H1 (cell line): Measurements from ENCODE around the gene FMN2. TPM values are rescaled to one million over a fixed set of nuclear protein-coding genes. Genes with fewer than 3 reads are reported as not detected.

Source experiments
- CTCF ChIA-PET: fragments of 300-600 bp; sonication (Branson Sonifier 250); formaldehyde crosslinking; loops from one replicate; lab custom pipeline; 2021; ENCODE audit not compliant: partially characterized antibody; lab: Charles Lee
- POLR2A ChIA-PET: fragments of 300-600 bp; sonication (Branson Sonifier 250); formaldehyde crosslinking; loops from one replicate; lab custom pipeline; 2021; ENCODE audit warnings: inconsistent platforms; ENCODE audit not compliant: partially characterized antibody; lab: Charles Lee
- DNase-seq, 2 experiments: peaks; one replicate each; pipeline versions ENCODE4 v3.0.0 to v3.0.0-alpha.2; 2010 to 2022; ENCODE audit warnings: low spot score in 2 of 2, low read depth in 1 of 2, mixed read lengths in 1 of 2
- FAIRE-seq: peaks from 2 replicates; lab custom pipeline; 2011; peaks lifted over from hg19 to GRCh38; lab: Jason Lieb, UNC
- H2AFZ ChIP-seq: 2 replicates; pipeline ENCODE4 v1.8.1; 2012; ENCODE audit warnings: low read length, inconsistent platforms
- H2AK5ac ChIP-seq: 2 replicates; pipeline ENCODE4 v1.6.1; 2013; ENCODE audit warnings: low read depth, low read length
- H2BK120ac ChIP-seq: replicated peaks from 2 replicates; pipeline ENCODE3; 2013; ENCODE audit warnings: low read depth, low read length, inconsistent platforms
- H2BK12ac ChIP-seq: 2 replicates; pipeline ENCODE4 v1.6.1; 2013; ENCODE audit warnings: low read depth, low read length
- H2BK15ac ChIP-seq: 2 replicates; pipeline ENCODE4 v1.6.1; 2013; ENCODE audit warnings: low read length
- H2BK20ac ChIP-seq: 2 replicates; pipeline ENCODE4 v1.6.1; 2013; ENCODE audit warnings: low read length
- H2BK5ac ChIP-seq: 2 replicates; pipeline ENCODE4 v1.6.1; 2013; ENCODE audit warnings: low read depth, low read length
- H3K14ac ChIP-seq: 2 replicates; pipeline ENCODE4 v1.6.1; 2013; ENCODE audit warnings: inconsistent platforms; ENCODE audit not compliant: insufficient read length
- H3K18ac ChIP-seq: 2 replicates; pipeline ENCODE4 v1.6.1; 2013; ENCODE audit warnings: low read length; ENCODE audit errors: extremely low read depth
- H3K23ac ChIP-seq: 2 replicates; pipeline ENCODE4 v1.6.1; 2013; ENCODE audit warnings: inconsistent platforms; ENCODE audit not compliant: insufficient read length
- H3K23me2 ChIP-seq: 2 replicates; pipeline ENCODE4 v1.6.1; 2013; ENCODE audit warnings: low read depth, low read length
- H3K27ac ChIP-seq: 2 replicates; pipeline ENCODE4 v1.6.1; 2011; ENCODE audit warnings: low read depth, low read length, inconsistent platforms
- H3K27me3 ChIP-seq, 4 experiments: replicated peaks in 1 of 4; 1 replicate in 1 of 4; 2 replicates in 3 of 4; pipeline versions ENCODE4 v1.6.1 to v1.8.1; 2011 to 2013; ENCODE audit warnings: low read length in 3 of 4, mild to moderate bottlenecking in 3 of 4, inconsistent platforms in 2 of 4, mixed read lengths in 2 of 4, moderate library complexity in 1 of 4; ENCODE audit not compliant: control insufficient read depth in 3 of 4, insufficient read depth in 3 of 4; ENCODE audit errors: extremely low read depth in 1 of 4
- H3K36me3 ChIP-seq, 4 experiments: 2 replicates each; pipeline versions ENCODE4 v1.6.1 to v1.8.1; 2011 to 2013; ENCODE audit warnings: mild to moderate bottlenecking in 4 of 4, low read length in 3 of 4, moderate library complexity in 2 of 4, control low read depth in 1 of 4, inconsistent platforms in 1 of 4; ENCODE audit not compliant: insufficient read depth in 4 of 4, control insufficient read depth in 2 of 4
- H3K4ac ChIP-seq: replicated peaks from 2 replicates; pipeline ENCODE3; 2013; ENCODE audit warnings: low read length, low read depth, mixed read lengths, inconsistent platforms; ENCODE audit not compliant: insufficient read length
- H3K4me1 ChIP-seq, 4 experiments: replicated peaks in 1 of 4; 1 replicate in 1 of 4; 2 replicates in 3 of 4; pipeline versions ENCODE4 v1.6.1 to v1.8.1; 2011 to 2013; ENCODE audit warnings: low read length in 3 of 4, inconsistent platforms in 2 of 4, mixed read lengths in 1 of 4; ENCODE audit not compliant: insufficient read depth in 4 of 4, control insufficient read depth in 3 of 4
- H3K4me2 ChIP-seq, 2 experiments: 2 replicates each; pipeline versions ENCODE4 v1.6.1 to v1.8.1; 2011 to 2013; ENCODE audit warnings: low read depth in 2 of 2, low read length in 2 of 2, control low read depth in 1 of 2, inconsistent platforms in 1 of 2, mild to moderate bottlenecking in 1 of 2; ENCODE audit not compliant: insufficient read depth in 1 of 2
- H3K4me3 ChIP-seq, 4 experiments: fragments of 200-600, 300-600 bp in 1 of 4; sonication (generic), shearing (Covaris generic), sonication (Bioruptor Twin) in 1 of 4; 2 replicates each; pipeline versions ENCODE4 v1.5.1 to v1.8.1; 2011 to 2016; ENCODE audit warnings: low read length in 4 of 4, low read depth in 3 of 4, control low read depth in 2 of 4, inconsistent platforms in 2 of 4, mild to moderate bottlenecking in 2 of 4, mixed read lengths in 1 of 4, moderate library complexity in 1 of 4; ENCODE audit not compliant: insufficient read depth in 2 of 4; ENCODE audit errors: extremely low read depth in 1 of 4
- H3K56ac ChIP-seq: replicated peaks from 2 replicates; pipeline ENCODE3; 2013; ENCODE audit warnings: low read depth, mild to moderate bottlenecking, mixed read lengths, low read length, inconsistent platforms; ENCODE audit not compliant: insufficient read length
- H3K79me1 ChIP-seq: 2 replicates; pipeline ENCODE4 v1.6.1; 2013; ENCODE audit warnings: low read depth, low read length, control low read depth
- H3K79me2 ChIP-seq, 2 experiments: 2 replicates each; pipeline versions ENCODE4 v1.6.1 to v1.8.1; 2012 to 2013; ENCODE audit warnings: low read length in 2 of 2, mild to moderate bottlenecking in 2 of 2, inconsistent platforms in 1 of 2; ENCODE audit not compliant: insufficient read depth in 2 of 2, control insufficient read depth in 1 of 2
- H3K9ac ChIP-seq, 4 experiments: replicated peaks in 1 of 4; 1 replicate in 1 of 4; 2 replicates in 3 of 4; pipeline versions ENCODE4 v1.6.1 to v1.8.1; 2011 to 2013; ENCODE audit warnings: low read depth in 3 of 4, low read length in 3 of 4, control low read depth in 2 of 4, mild to moderate bottlenecking in 2 of 4, moderate library complexity in 2 of 4, inconsistent platforms in 1 of 4; ENCODE audit errors: extremely low read depth in 1 of 4
- H3K9me3 ChIP-seq, 2 experiments: 2 replicates each; pipeline versions ENCODE4 v1.6.1 to v1.8.1; 2012 to 2013; ENCODE audit warnings: mild to moderate bottlenecking in 2 of 2, moderate library complexity in 2 of 2, control low read depth in 1 of 2, inconsistent platforms in 1 of 2, low read depth in 1 of 2, low read length in 1 of 2, mixed read lengths in 1 of 2; ENCODE audit not compliant: insufficient read depth in 2 of 2
- H4K20me1 ChIP-seq, 2 experiments: replicated peaks in 1 of 2; 2 replicates each; pipeline versions ENCODE3 to v1.8.1; 2011 to 2013; ENCODE audit warnings: inconsistent platforms in 2 of 2, low read length in 2 of 2, mild to moderate bottlenecking in 1 of 2; ENCODE audit not compliant: insufficient read depth in 2 of 2, control insufficient read depth in 1 of 2
- H4K5ac ChIP-seq: 2 replicates; pipeline ENCODE4 v1.6.1; 2013; ENCODE audit warnings: low read length, low read depth, mixed read lengths, inconsistent platforms; ENCODE audit not compliant: insufficient read length
- H4K8ac ChIP-seq: 2 replicates; pipeline ENCODE4 v1.8.0; 2013; ENCODE audit warnings: mild to moderate bottlenecking, moderate library complexity, low read length, inconsistent platforms; ENCODE audit not compliant: insufficient read depth; ENCODE audit errors: extremely low read depth
- H4K91ac ChIP-seq: replicated peaks from 2 replicates; pipeline ENCODE3; 2013; ENCODE audit warnings: low read length, mixed read lengths, inconsistent platforms; ENCODE audit not compliant: insufficient read length
- BACH1 ChIP-seq: IDR thresholded peaks from 2 replicates; pipeline ENCODE4 v1.6.1; 2012; ENCODE audit warnings: low read length, improper control_type of control experiment
- BRCA1 ChIP-seq: IDR thresholded peaks from 2 replicates; pipeline ENCODE4 v1.6.1; 2012; ENCODE audit warnings: low read depth, low read length, improper control_type of control experiment
- CBX5 ChIP-seq: fragments of 300-800, 300-1000 bp; sonication (generic); IDR thresholded peaks from 2 replicates; pipeline ENCODE4 v1.7.1; 2016; ENCODE audit warnings: antibody characterized with exemption, low read length, low read depth
- GTF2F1 ChIP-seq: IDR thresholded peaks from 2 replicates; pipeline ENCODE4 v1.6.1; 2012; ENCODE audit warnings: low read depth, low read length, improper control_type of control experiment, borderline replicate concordance
- KDM1A ChIP-seq: fragments of 200-600, 300-600 bp; sonication (generic); IDR thresholded peaks from 2 replicates; pipeline ENCODE4 v1.7.1; 2016; ENCODE audit warnings: mild to moderate bottlenecking, low read length, borderline replicate concordance
- NANOG ChIP-seq: IDR thresholded peaks from 2 replicates; pipeline ENCODE4 v1.6.1; 2011; ENCODE audit warnings: low read length, low read depth, mild to moderate bottlenecking, inconsistent platforms; ENCODE audit not compliant: insufficient read depth, poor library complexity, severe bottlenecking
- PHF8 ChIP-seq: fragments of 200-600 bp; sonication (generic); conservative IDR thresholded peaks from 2 replicates; pipeline ENCODE4 v1.7.1; 2012; ENCODE audit warnings: low read depth, mild to moderate bottlenecking, inconsistent platforms, low read length, moderate library complexity
- POLR2AphosphoS5 ChIP-seq: IDR thresholded peaks from 2 replicates; pipeline ENCODE4 v1.6.1; 2011; ENCODE audit warnings: low read depth, low read length
- POU5F1 ChIP-seq: IDR thresholded peaks from 2 replicates; pipeline ENCODE4 v1.6.1; 2011; ENCODE audit warnings: low read depth, mild to moderate bottlenecking, low read length, moderate library complexity
- RFX5 ChIP-seq: IDR thresholded peaks from 2 replicates; pipeline ENCODE4 v1.6.1; 2011; ENCODE audit warnings: low read depth, low read length, improper control_type of control experiment, borderline replicate concordance
- RNF2 ChIP-seq: fragments of 200-900, 300-1000 bp; sonication (generic); IDR thresholded peaks from 2 replicates; pipeline ENCODE4 v1.7.1; 2016; ENCODE audit warnings: borderline replicate concordance, low read depth, mild to moderate bottlenecking, antibody characterized with exemption, low read length; ENCODE audit not compliant: poor library complexity, severe bottlenecking; ENCODE audit errors: missing control alignments
- RXRA ChIP-seq: IDR thresholded peaks from 2 replicates; pipeline ENCODE4 v1.6.1; 2011; ENCODE audit warnings: low read depth, mild to moderate bottlenecking, low read length, moderate library complexity; ENCODE audit not compliant: insufficient read depth
- TAF1 ChIP-seq: IDR thresholded peaks from 2 replicates; pipeline ENCODE4 v1.6.1; 2011; ENCODE audit warnings: mild to moderate bottlenecking, low read depth, low read length
- TCF12 ChIP-seq: IDR thresholded peaks from 2 replicates; pipeline ENCODE4 v1.6.1; 2011; ENCODE audit warnings: low read depth, mild to moderate bottlenecking, low read length
- WGBS, 2 experiments: shearing (Covaris generic) in 1 of 2; methylation state at CpG; one replicate each; pipeline versions ENCODE4 v1.1.6 to v1.1.7; 2013 to 2015; ENCODE audit warnings: low lambda C conversion rate in 2 of 2, mixed read lengths in 2 of 2, inconsistent platforms in 1 of 2, low coverage in 1 of 2, missing lambda C conversion rate in 1 of 2; ENCODE audit not compliant: insufficient replicate concordance in 2 of 2, insufficient coverage in 1 of 2, insufficient read length in 1 of 2; ENCODE audit errors: extremely low coverage in 1 of 2, missing lambda C conversion rate in 1 of 2; 5-methylcytosine and 5-hydroxymethylcytosine counted together
- polyA plus RNA-seq, 7 experiments: library from polyadenylated mRNA; depleted of rRNA in 3 of 7; stranded (reverse) in 5 of 7; unstranded in 2 of 7; fragments of >200 nt in 5 of 7; fragments of 200-250 nt in 2 of 7; gene quantifications; 1 replicate in 5 of 7; 2 replicates in 1 of 7; 4 replicates in 1 of 7; pipeline versions ENCODE4 v1.2.1 to v1.2.3, GENCODE V29; 2011 to 2013; ENCODE audit warnings: missing spikeins in 2 of 7, mixed read lengths in 2 of 7
- total RNA-seq: library from RNA; stranded (reverse); fragmentation: NEBNext Ultra II Directional; extraction: Animal tissue kit (Norgen Biotek cat#: 25700); gene quantifications from 2 replicates; pipeline ENCODE4 v1.2.1, GENCODE V29; 2021

Gene FMN2
- total and polyA plus RNA-seq, 2 of the 8 experiments (the other 6 are each of a cell fraction or from before 2014, with no cell fraction given): 0.83 to 2.0 TPM

GRCh38 chr1:240280560-240281322 is 189.1 kb downstream of the FMN2 start:
- CTCF ChIA-PET: no interaction called here
- TF ChIP-seq GTF2F1 (no peak), PHF8 (no peak), BRCA1 (no peak), KDM1A (no peak), NANOG (no peak), RXRA (no peak), TCF12 (no peak), RNF2 (no peak), POLR2AphosphoS5 (no peak), RFX5 (no peak), CBX5 (no peak), BACH1 (no peak), POU5F1 (no peak), TAF1 (no peak)
- Histone ChIP-seq H4K8ac (no peak overlapping the region), H2BK15ac (no peak overlapping the region), H2BK120ac (no peak overlapping the region), H3K23me2 (no peaks in the 10 kb centered on the region), H3K4me2 (no peak overlapping the region), H3K9me3 (no peaks in the 10 kb centered on the region), H3K18ac (no peak overlapping the region), H3K4me1 (no peaks in the 10 kb centered on the region), H3K79me2 (no peaks in the 10 kb centered on the region), H3K27me3 (no peaks in the 10 kb centered on the region), H2BK20ac (no peak overlapping the region), H3K23ac (no peak overlapping the region), H2BK5ac (no peak overlapping the region), H2AK5ac (no peak overlapping the region), H3K79me1 (no peaks in the 10 kb centered on the region), H3K56ac (no peak overlapping the region), H3K14ac (no peak overlapping the region), H3K36me3 (no peaks in the 10 kb centered on the region; a peak in 1 of 8 replicates), H4K91ac (no peak overlapping the region), H4K20me1 (no peaks in the 10 kb centered on the region), H3K9ac (no peak overlapping the region), H3K27ac (no peak overlapping the region), H2BK12ac (no peak overlapping the region), H4K5ac (no peak overlapping the region), H3K4ac (no peak overlapping the region), H3K4me3 (no peak overlapping the region), H2AFZ (no peak overlapping the region)
- 90% methylated on average over 11 of the region's 11 CpGs; no CpG with 5 or more reads in 1 of the 2 experiments for WGBS, 2 experiments
- FAIRE-seq (no peak), DNase-seq (no peak)
- POLR2A ChIA-PET: no interaction called here
